HepG2 (cell line): ENCODE results near the gene YIPF4. TPM values are rescaled to one million over a fixed set of nuclear protein-coding genes. Genes with fewer than 3 reads are reported as not detected.

Experiments used
- ARID2 ChIP-seq: sonication (generic); formaldehyde crosslinking; IDR thresholded peaks from 2 replicates; pipeline ENCODE4 v1.8.1; 2022; ENCODE audit warnings: mild to moderate bottlenecking, missing genetic modification reagents, borderline replicate concordance
- ELF3 ChIP-seq: IDR thresholded peaks from 2 replicates; pipeline ENCODE4 v1.6.1; 2016; ENCODE audit warnings: missing genetic modification reagents, missing compliant biosample characterization
- GABPA ChIP-seq, 2 experiments: IDR thresholded peaks; 2 replicates each; pipeline ENCODE4 v1.6.1; 2011 to 2016; ENCODE audit warnings: low read depth in 2 of 2, low read length in 1 of 2, missing biosample characterization in 1 of 2, missing genetic modification characterization in 1 of 2
- IRF2 ChIP-seq: IDR thresholded peaks from 2 replicates; pipeline ENCODE4 v1.6.1; 2018; ENCODE audit warnings: missing genetic modification reagents, missing compliant biosample characterization
- JARID2 ChIP-seq: sonication (generic); formaldehyde crosslinking; IDR thresholded peaks from 2 replicates; pipeline ENCODE4 v1.8.1; 2023; ENCODE audit warnings: missing genetic modification reagents, inconsistent platforms; ENCODE audit not compliant: insufficient replicate concordance
- JUNB ChIP-seq: sonication (generic); formaldehyde crosslinking; IDR thresholded peaks from 2 replicates; pipeline ENCODE4 v1.8.0; 2022; ENCODE audit warnings: missing genetic modification reagents, mild to moderate bottlenecking, borderline replicate concordance
- KAT8 ChIP-seq: IDR thresholded peaks from 2 replicates; pipeline ENCODE4 v1.6.1; 2016; ENCODE audit warnings: missing genetic modification reagents, missing compliant biosample characterization
- MAF1 ChIP-seq: sonication (generic); formaldehyde crosslinking; IDR thresholded peaks from 2 replicates; pipeline ENCODE4 v1.5.0; 2020; ENCODE audit warnings: missing genetic modification reagents, borderline replicate concordance
- POGZ ChIP-seq: sonication (generic); formaldehyde crosslinking; IDR thresholded peaks from 2 replicates; pipeline ENCODE4 v1.4.0; 2020; ENCODE audit warnings: mild to moderate bottlenecking, missing genetic modification reagents
- REPIN1 ChIP-seq: sonication (generic); formaldehyde crosslinking; IDR thresholded peaks from 2 replicates; pipeline ENCODE4 v1.8.0; 2022; ENCODE audit warnings: missing genetic modification reagents, low read depth, mild to moderate bottlenecking, borderline replicate concordance
- SOX13 ChIP-seq, 3 experiments: fragments of 450-650 bp in 1 of 3; sonication (generic) in 1 of 3; formaldehyde crosslinking in 1 of 3; IDR thresholded peaks in 2 of 3; conservative IDR thresholded peaks in 1 of 3; 2 replicates each; pipeline versions ENCODE4 v1.5.0 to v1.6.1; 2016 to 2020; ENCODE audit warnings: antibody characterized with exemption in 1 of 3, mild to moderate bottlenecking in 1 of 3, missing compliant biosample characterization in 1 of 3, missing genetic modification reagents in 1 of 3, moderate library complexity in 1 of 3
- SP5 ChIP-seq: IDR thresholded peaks from 2 replicates; pipeline ENCODE4 v1.6.1; 2016; ENCODE audit warnings: low read depth, borderline replicate concordance
- ZBTB3 ChIP-seq: sonication (generic); formaldehyde crosslinking; IDR thresholded peaks from 2 replicates; pipeline ENCODE4 v1.4.0; 2020; ENCODE audit warnings: low read depth, mild to moderate bottlenecking, moderate library complexity, missing genetic modification reagents, borderline replicate concordance
- ZBTB8A ChIP-seq: sonication (generic); formaldehyde crosslinking; IDR thresholded peaks from 2 replicates; pipeline ENCODE4 v1.4.0; 2020; ENCODE audit warnings: mild to moderate bottlenecking, low read depth, missing genetic modification reagents, borderline replicate concordance
- ZFP36L1 ChIP-seq: sonication (generic); formaldehyde crosslinking; IDR thresholded peaks from 2 replicates; pipeline ENCODE4 v1.8.0; 2022; ENCODE audit warnings: mild to moderate bottlenecking, missing genetic modification reagents, moderate library complexity
- ZNF343 ChIP-seq: sonication (generic); formaldehyde crosslinking; IDR thresholded peaks from 2 replicates; pipeline ENCODE4 v1.4.0; 2020; ENCODE audit warnings: mild to moderate bottlenecking, missing genetic modification reagents
- ZNF430 ChIP-seq: sonication (generic); formaldehyde crosslinking; IDR thresholded peaks from 2 replicates; pipeline ENCODE4 v1.9.0; 2021; ENCODE audit warnings: mild to moderate bottlenecking, missing genetic modification reagents
- ZNF564 ChIP-seq: sonication (generic); formaldehyde crosslinking; IDR thresholded peaks from 2 replicates; pipeline ENCODE4 v1.8.1; 2023; ENCODE audit warnings: mild to moderate bottlenecking, missing genetic modification reagents
- ZSCAN30 ChIP-seq: sonication (generic); formaldehyde crosslinking; IDR thresholded peaks from 2 replicates; pipeline ENCODE4 v1.5.0; 2020; ENCODE audit warnings: mild to moderate bottlenecking, missing genetic modification reagents
- polyA plus RNA-seq, 8 experiments: library from polyadenylated mRNA; depleted of rRNA in 3 of 8; stranded (reverse) in 7 of 8; unstranded in 1 of 8; fragments of >200 nt; fragmentation: Illumina TruSeq in 4 of 8; extraction: Trizol in 4 of 8; gene quantifications; 2 replicates each; pipeline versions ENCODE4 v1.2.1 to v1.2.3, GENCODE V29; 2011 to 2016; ENCODE audit warnings: low read depth in 4 of 8, missing spikeins in 1 of 8, mixed read lengths in 1 of 8; ENCODE audit not compliant: insufficient read depth in 1 of 8
- total RNA-seq, 5 experiments: library from RNA; depleted of rRNA; stranded (reverse); fragments of >200 nt; fragmentation: Illumina TruSeq; extraction: Trizol; gene quantifications; 2 replicates each; pipeline ENCODE4 v1.2.3, GENCODE V29; 2016; ENCODE audit warnings: low read depth in 1 of 5
- TF ChIP-seq, protein P1 (sequence below): IDR thresholded peaks from 2 replicates; pipeline ENCODE4 v1.6.1; 2016; ENCODE audit warnings: mild to moderate bottlenecking
- TF ChIP-seq, protein P2 (sequence below): sonication (generic); formaldehyde crosslinking; conservative IDR thresholded peaks from 2 replicates; pipeline ENCODE4 v1.4.0; 2020; ENCODE audit warnings: missing genetic modification reagents
- TF ChIP-seq, protein P3 (sequence below): sonication (generic); formaldehyde crosslinking; IDR thresholded peaks from 2 replicates; pipeline ENCODE4 v1.4.0; 2020; ENCODE audit warnings: low read depth, missing genetic modification reagents

The YIPF4 gene
- total and polyA plus RNA-seq, 2 of the 13 experiments (the other 11 are each of a cell fraction or from before 2014, with no cell fraction given): 19.0 to 43.9 TPM

DNA sequence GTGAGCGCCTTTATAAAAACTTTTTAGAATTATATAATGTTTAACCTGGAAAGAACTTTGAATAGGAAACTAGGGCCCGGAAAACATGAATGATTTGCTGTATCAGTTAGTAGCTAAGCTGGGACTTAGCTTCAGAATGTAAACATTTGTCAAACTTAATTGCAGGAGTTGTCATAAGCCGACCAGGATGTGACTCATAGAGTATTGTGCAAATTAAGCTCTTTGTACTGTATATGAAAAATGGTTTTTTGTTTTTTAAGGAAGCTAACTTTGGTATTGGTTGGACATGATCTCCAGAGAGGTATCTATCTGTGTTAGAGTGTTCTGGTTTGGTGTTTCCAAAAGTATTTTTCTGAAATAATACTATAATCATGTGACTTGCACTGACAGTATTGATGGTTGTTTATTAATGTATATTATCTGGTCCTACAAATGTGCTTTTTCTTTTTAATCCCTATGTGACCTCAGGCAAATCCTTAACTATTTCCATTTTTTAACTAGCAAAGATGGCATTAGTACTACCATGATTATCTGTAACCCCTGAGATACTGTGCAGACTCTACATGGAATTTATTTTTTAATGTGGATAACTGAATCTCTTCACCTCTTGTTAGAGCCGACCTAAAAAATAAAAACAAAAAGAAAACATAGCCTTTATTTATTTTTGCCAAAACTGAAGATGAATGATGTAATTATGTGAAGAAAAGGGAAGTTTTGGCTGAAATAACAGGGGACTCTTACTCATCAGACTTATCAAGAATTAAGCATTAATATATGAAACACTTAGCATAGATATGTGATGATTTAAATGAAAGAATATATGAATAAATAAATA is 11.7 kb downstream of the YIPF4 start (continued):
- TF ChIP-seq SOX13 (IDR thresholded peaks at IDR 0.05): no peak
- peak in 1 of 2 experiments; percentile 85; a peak in 2 of 4 replicates for TF ChIP-seq SOX13 (CRISPR knock-in tag; conservative IDR thresholded peaks at IDR 0.05 in 1 of 2, IDR thresholded peaks at IDR 0.05 in 1 of 2)
- peak; percentile 29; the same call in 1 of the 2 replicates for TF ChIP-seq POGZ (CRISPR knock-in tag)
- TF ChIP-seq ZBTB8A (CRISPR knock-in tag): no peak
- no peak for TF ChIP-seq ZSCAN30 (CRISPR knock-in tag)
- TF ChIP-seq, protein P1, sequence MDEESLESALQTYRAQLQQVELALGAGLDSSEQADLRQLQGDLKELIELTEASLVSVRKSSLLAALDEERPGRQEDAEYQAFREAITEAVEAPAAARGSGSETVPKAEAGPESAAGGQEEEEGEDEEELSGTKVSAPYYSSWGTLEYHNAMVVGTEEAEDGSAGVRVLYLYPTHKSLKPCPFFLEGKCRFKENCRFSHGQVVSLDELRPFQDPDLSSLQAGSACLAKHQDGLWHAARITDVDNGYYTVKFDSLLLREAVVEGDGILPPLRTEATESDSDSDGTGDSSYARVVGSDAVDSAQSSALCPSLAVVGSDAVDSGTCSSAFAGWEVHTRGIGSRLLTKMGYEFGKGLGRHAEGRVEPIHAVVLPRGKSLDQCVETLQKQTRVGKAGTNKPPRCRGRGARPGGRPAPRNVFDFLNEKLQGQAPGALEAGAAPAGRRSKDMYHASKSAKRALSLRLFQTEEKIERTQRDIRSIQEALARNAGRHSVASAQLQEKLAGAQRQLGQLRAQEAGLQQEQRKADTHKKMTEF (CRISPR knock-in tag): peak; percentile 56; the same call in 1 of the 2 replicates
- TF ChIP-seq IRF2 (CRISPR knock-in tag): 0 out of 2 replicates have a peak, but pooled peaks have one; percentile 32
- no peak for TF ChIP-seq MAF1 (CRISPR knock-in tag)
- TF ChIP-seq SP5 (CRISPR knock-in tag): no peak
- TF ChIP-seq ZNF430: no peak
- TF ChIP-seq ZFP36L1 (CRISPR knock-in tag): no peak
- no peak for TF ChIP-seq REPIN1 (CRISPR knock-in tag)
- no peak for TF ChIP-seq ZNF564 (CRISPR knock-in tag)
- TF ChIP-seq, protein P2, sequence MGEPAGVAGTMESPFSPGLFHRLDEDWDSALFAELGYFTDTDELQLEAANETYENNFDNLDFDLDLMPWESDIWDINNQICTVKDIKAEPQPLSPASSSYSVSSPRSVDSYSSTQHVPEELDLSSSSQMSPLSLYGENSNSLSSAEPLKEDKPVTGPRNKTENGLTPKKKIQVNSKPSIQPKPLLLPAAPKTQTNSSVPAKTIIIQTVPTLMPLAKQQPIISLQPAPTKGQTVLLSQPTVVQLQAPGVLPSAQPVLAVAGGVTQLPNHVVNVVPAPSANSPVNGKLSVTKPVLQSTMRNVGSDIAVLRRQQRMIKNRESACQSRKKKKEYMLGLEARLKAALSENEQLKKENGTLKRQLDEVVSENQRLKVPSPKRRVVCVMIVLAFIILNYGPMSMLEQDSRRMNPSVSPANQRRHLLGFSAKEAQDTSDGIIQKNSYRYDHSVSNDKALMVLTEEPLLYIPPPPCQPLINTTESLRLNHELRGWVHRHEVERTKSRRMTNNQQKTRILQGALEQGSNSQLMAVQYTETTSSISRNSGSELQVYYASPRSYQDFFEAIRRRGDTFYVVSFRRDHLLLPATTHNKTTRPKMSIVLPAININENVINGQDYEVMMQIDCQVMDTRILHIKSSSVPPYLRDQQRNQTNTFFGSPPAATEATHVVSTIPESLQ: no peak
- TF ChIP-seq KAT8 (CRISPR knock-in tag): peak; percentile 61
- no peak for TF ChIP-seq ZBTB3 (CRISPR knock-in tag)
- TF ChIP-seq GABPA (IDR thresholded peaks at IDR 0.05; ENCODE audit: low read depth, low read length): no peak
- TF ChIP-seq GABPA (CRISPR knock-in tag; IDR thresholded peaks at IDR 0.05; ENCODE audit: low read depth): no peak
- TF ChIP-seq JUNB (CRISPR knock-in tag): peak; percentile 85; the same call in 1 of the 2 replicates
- TF ChIP-seq, protein P3, sequence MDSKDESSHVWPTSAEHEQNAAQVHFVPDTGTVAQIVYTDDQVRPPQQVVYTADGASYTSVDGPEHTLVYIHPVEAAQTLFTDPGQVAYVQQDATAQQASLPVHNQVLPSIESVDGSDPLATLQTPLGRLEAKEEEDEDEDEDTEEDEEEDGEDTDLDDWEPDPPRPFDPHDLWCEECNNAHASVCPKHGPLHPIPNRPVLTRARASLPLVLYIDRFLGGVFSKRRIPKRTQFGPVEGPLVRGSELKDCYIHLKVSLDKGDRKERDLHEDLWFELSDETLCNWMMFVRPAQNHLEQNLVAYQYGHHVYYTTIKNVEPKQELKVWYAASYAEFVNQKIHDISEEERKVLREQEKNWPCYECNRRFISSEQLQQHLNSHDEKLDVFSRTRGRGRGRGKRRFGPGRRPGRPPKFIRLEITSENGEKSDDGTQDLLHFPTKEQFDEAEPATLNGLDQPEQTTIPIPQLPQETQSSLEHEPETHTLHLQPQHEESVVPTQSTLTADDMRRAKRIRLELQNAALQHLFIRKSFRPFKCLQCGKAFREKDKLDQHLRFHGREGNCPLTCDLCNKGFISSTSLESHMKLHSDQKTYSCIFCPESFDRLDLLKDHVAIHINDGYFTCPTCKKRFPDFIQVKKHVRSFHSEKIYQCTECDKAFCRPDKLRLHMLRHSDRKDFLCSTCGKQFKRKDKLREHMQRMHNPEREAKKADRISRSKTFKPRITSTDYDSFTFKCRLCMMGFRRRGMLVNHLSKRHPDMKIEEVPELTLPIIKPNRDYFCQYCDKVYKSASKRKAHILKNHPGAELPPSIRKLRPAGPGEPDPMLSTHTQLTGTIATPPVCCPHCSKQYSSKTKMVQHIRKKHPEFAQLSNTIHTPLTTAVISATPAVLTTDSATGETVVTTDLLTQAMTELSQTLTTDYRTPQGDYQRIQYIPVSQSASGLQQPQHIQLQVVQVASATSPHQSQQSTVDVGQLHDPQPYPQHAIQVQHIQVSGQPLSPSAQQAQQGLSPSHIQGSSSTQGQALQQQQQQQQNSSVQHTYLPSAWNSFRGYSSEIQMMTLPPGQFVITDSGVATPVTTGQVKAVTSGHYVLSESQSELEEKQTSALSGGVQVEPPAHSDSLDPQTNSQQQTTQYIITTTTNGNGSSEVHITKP (CRISPR knock-in tag): no peak
- peak; percentile 84 for TF ChIP-seq ELF3 (CRISPR knock-in tag)
- TF ChIP-seq ARID2: no peak
- TF ChIP-seq ZNF343 (CRISPR knock-in tag): no peak
- no peak for TF ChIP-seq JARID2 (CRISPR knock-in tag)
